ENCODE data around the gene DPEP2. TPM values are rescaled to one million over a fixed set of nuclear protein-coding genes. Genes with fewer than 3 reads are reported as not detected.

Gene DPEP2
- total and polyA plus RNA-seq, 2 of the 4 experiments (the other 2 are of a cell fraction) = not detected

DNA sequence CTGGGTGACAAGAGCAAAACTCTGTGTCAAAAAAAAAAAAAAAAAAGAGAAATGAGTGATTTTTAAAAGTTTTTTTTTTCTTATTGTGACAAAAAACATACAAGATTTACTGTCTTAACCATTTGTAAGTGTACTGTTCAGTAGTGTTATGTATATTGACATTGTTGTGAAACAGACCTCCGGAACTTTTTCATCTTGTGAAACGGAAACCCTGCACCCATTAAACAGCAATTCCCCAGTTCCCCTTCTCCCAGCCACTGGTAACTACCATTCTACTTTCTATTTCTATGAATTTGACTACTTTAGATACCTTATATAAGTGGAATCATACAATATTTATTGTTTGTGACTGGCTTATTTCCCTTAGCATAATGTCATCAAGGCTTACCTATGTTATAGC lies 42.5 kb upstream of the DPEP2 start:
- no peaks in the 10 kb centered on the region for H3K9me3 ChIP-seq (ENCODE audit: control insufficient read depth, insufficient read depth, low read length)
- no peak overlapping the region for H4K5ac ChIP-seq (ENCODE audit: low read depth, low read length)
- H3K23ac ChIP-seq (ENCODE audit: low read depth, low read length) = no peak overlapping the region
- TF ChIP-seq MAZ (IDR thresholded peaks at IDR 0.05; ENCODE audit: borderline replicate concordance, low read depth, low read length) (no peak), FOS (IDR thresholded peaks at IDR 0.05; ENCODE audit: low read depth, low read length) (no peak), SMC3 (IDR thresholded peaks at IDR 0.05; ENCODE audit: low read depth, low read length) (no peak), NFE2L2 (IDR thresholded peaks at IDR 0.05; ENCODE audit: low read depth, low read length) (no peak)
- ATAC-seq (ENCODE audit: low read depth) (no peak), DNase-seq (no peak)
- H3K79me1 ChIP-seq (ENCODE audit: low read depth in 1 of 2, low read length in 2 of 2) = no peaks in the 10 kb centered on the region
- no peaks in the 10 kb centered on the region for H3K4me1 ChIP-seq (ENCODE audit: control insufficient read depth, insufficient read depth, low read length)
- no peak overlapping the region for H4K8ac ChIP-seq (ENCODE audit: low read depth in 2 of 2, low read length in 2 of 2)
- no peak overlapping the region for H3K4me3 ChIP-seq (ENCODE audit: insufficient read depth, low read depth, low read length)
- H3K9ac ChIP-seq (ENCODE audit: low read depth, low read length) = no peak overlapping the region
- H3K9me1 ChIP-seq (ENCODE audit: insufficient read depth, low read length) = no peaks in the 10 kb centered on the region
- H4K91ac ChIP-seq (ENCODE audit: insufficient read depth, low read depth, low read length) = no peak overlapping the region
- peaks cover 11% of the 10 kb centered on the region for H3K36me3 ChIP-seq (ENCODE audit: control insufficient read depth, insufficient read depth, low read length)
- no peak overlapping the region for H3K18ac ChIP-seq (ENCODE audit: low read depth, low read length)
- H2AK9ac ChIP-seq (replicated peaks; ENCODE audit: low read depth, low read length, poor library complexity) = no peak overlapping the region
- no peak overlapping the region for H3K4ac ChIP-seq (ENCODE audit: low read depth, low read length)
- no peak overlapping the region for H2BK15ac ChIP-seq (ENCODE audit: low read depth, low read length)
- H3K27me3 ChIP-seq (ENCODE audit: control insufficient read depth, insufficient read depth, low read length) = no peaks in the 10 kb centered on the region
- no peak overlapping the region for H3K14ac ChIP-seq (replicated peaks; ENCODE audit: low read depth, low read length)
- no peak overlapping the region for H2AK5ac ChIP-seq (ENCODE audit: low read depth, low read length)
- H4K20me1 ChIP-seq (ENCODE audit: insufficient read depth, low read length) = no peaks in the 10 kb centered on the region
- no CpG with 5 or more reads among the region's 2 CpGs for WGBS, 2 experiments (ENCODE audit: extremely low coverage in 2 of 2, insufficient read length in 1 of 2)
- H2BK20ac ChIP-seq (ENCODE audit: low read depth, low read length) = no peak overlapping the region
- POLR2A ChIA-PET (ENCODE audit: unreplicated experiment) = no interaction called here
- intact Hi-C loops (cut with micrococcal nuclease) (no loop called here), dilution Hi-C loops (cut with HindIII; ENCODE audit: low sequenced_read_pairs, unreplicated experiment) (no loop called here), in situ Hi-C loops (cut with MboI; ENCODE audit: low sequenced_read_pairs) (no loop called here)
- no peak overlapping the region for H2AFZ ChIP-seq (replicated peaks; ENCODE audit: low read length, poor library complexity)
- H3K4me2 ChIP-seq (ENCODE audit: low read depth, low read length) = no peak overlapping the region
- H3K56ac ChIP-seq (ENCODE audit: extremely low read depth, insufficient read depth, low read length) = no peak overlapping the region
- no peak overlapping the region for H2BK5ac ChIP-seq (ENCODE audit: low read depth, low read length, poor library complexity, severe bottlenecking)
- H2BK120ac ChIP-seq (ENCODE audit: low read depth, low read length) = no peak overlapping the region
- H3K27ac ChIP-seq (ENCODE audit: insufficient read depth, low read length) = no peak overlapping the region
- BruUV-seq (replicated peaks) = no TSS peak
- CTCF ChIA-PET = no interaction called here

All from IMR-90 (cell line).